Keratinocyte (primary cell): ENCODE data around the gene ZNF407. TPM values are rescaled to one million over a fixed set of nuclear protein-coding genes. Genes with fewer than 3 reads are reported as not detected.

ENCODE experiments used
- DNase-seq: peaks from one replicate; pipeline ENCODE4 v3.0.0-alpha.2; 2011; ENCODE audit warnings: low read depth, missing footprints, low spot score
- FAIRE-seq: peaks from 2 replicates; lab custom pipeline; 2011; peaks lifted over from hg19 to GRCh38; lab: Jason Lieb, UNC
- H2AFZ ChIP-seq: 2 replicates; pipeline ENCODE4 v1.6.0; 2012; ENCODE audit warnings: low read length, control low read depth, inconsistent platforms; ENCODE audit not compliant: control insufficient read depth
- H3K27ac ChIP-seq: 2 replicates; pipeline ENCODE4 v1.5.1; 2011; ENCODE audit warnings: low read length; ENCODE audit not compliant: control insufficient read depth, insufficient read depth
- H3K27me3 ChIP-seq: 3 replicates; pipeline ENCODE4 v1.6.0; 2011; ENCODE audit warnings: low read length; ENCODE audit not compliant: control insufficient read depth, insufficient read depth; ENCODE audit errors: extremely low read depth
- H3K36me3 ChIP-seq, 2 experiments: 2 replicates in 1 of 2; 3 replicates in 1 of 2; pipeline ENCODE4 v1.5.1; 2011; ENCODE audit warnings: low read length in 2 of 2, mild to moderate bottlenecking in 1 of 2; ENCODE audit not compliant: control insufficient read depth in 2 of 2, insufficient read depth in 2 of 2; ENCODE audit errors: extremely low read depth in 1 of 2
- H3K4me1 ChIP-seq: 3 replicates; pipeline ENCODE4 v1.5.1; 2011; ENCODE audit warnings: low read length; ENCODE audit not compliant: control insufficient read depth, insufficient read depth; ENCODE audit errors: extremely low read depth
- H3K4me2 ChIP-seq: 3 replicates; pipeline ENCODE4 v1.6.0; 2011; ENCODE audit warnings: low read depth, low read length; ENCODE audit not compliant: control insufficient read depth, insufficient read depth; ENCODE audit errors: extremely low read depth
- H3K4me3 ChIP-seq, 3 experiments: fragments of 200-600 bp in 1 of 3; sonication (generic) in 1 of 3; 2 replicates in 2 of 3; 3 replicates in 1 of 3; pipeline ENCODE4 v1.5.1; 2011 to 2016; ENCODE audit warnings: low read length in 3 of 3, mild to moderate bottlenecking in 3 of 3, control low read depth in 2 of 3, inconsistent platforms in 1 of 3, low read depth in 1 of 3, mixed read lengths in 1 of 3, mixed run types in 1 of 3, moderate library complexity in 1 of 3; ENCODE audit not compliant: control insufficient read depth in 2 of 3, insufficient read depth in 2 of 3; ENCODE audit errors: extremely low read depth in 1 of 3
- H3K79me2 ChIP-seq: 2 replicates; pipeline ENCODE4 v1.6.0; 2012; ENCODE audit warnings: low read length; ENCODE audit not compliant: control insufficient read depth, insufficient read depth
- H3K9ac ChIP-seq: 3 replicates; pipeline ENCODE4 v1.6.0; 2011; ENCODE audit warnings: low read length; ENCODE audit not compliant: control insufficient read depth, insufficient read depth; ENCODE audit errors: extremely low read depth
- H3K9me1 ChIP-seq: 3 replicates; pipeline ENCODE4 v1.6.0; 2011; ENCODE audit warnings: low read length; ENCODE audit not compliant: control insufficient read depth, insufficient read depth; ENCODE audit errors: extremely low read depth
- H3K9me3 ChIP-seq: 2 replicates; pipeline ENCODE4 v1.5.1; 2012; ENCODE audit warnings: low read depth, low read length; ENCODE audit not compliant: control insufficient read depth
- H4K20me1 ChIP-seq: 3 replicates; pipeline ENCODE4 v1.6.0; 2011; ENCODE audit warnings: low read length; ENCODE audit not compliant: control insufficient read depth, insufficient read depth; ENCODE audit errors: extremely low read depth
- EZH2 ChIP-seq: IDR thresholded peaks from one replicate; pipeline ENCODE4 v1.6.1; 2012; ENCODE audit warnings: inconsistent platforms, mild to moderate bottlenecking, low read length, moderate library complexity
- dilution Hi-C: fragments of 300-500 bp; cut with MboI; formaldehyde crosslinking; loops from one replicate; pipeline ENCODE4 v1.7.0; 2020; ENCODE audit warnings: low sequenced_read_pairs; ENCODE audit not compliant: extremely low pct_ligation_motif_present
- polyA plus RNA-seq, 5 experiments: library from polyadenylated mRNA; depleted of rRNA in 3 of 5; stranded (reverse) in 3 of 5; stranded (forward) in 1 of 5; unstranded in 1 of 5; fragments of >200 nt; gene quantifications; 1 replicate in 1 of 5; 2 replicates in 3 of 5; 3 replicates in 1 of 5; pipeline versions ENCODE4 v1.2.1 to v1.2.3, GENCODE V29; 2011 to 2012; ENCODE audit warnings: missing spikeins in 2 of 5, low read depth in 1 of 5, low replicate concordance in 1 of 5
- TF ChIP-seq, protein P1 (sequence below), 3 experiments: IDR thresholded peaks in 1 of 3; conservative IDR thresholded peaks in 1 of 3; optimal IDR thresholded peaks in 1 of 3; 2 replicates in 2 of 3; 3 replicates in 1 of 3; pipeline versions ENCODE3 to v1.5.1; 2011; ENCODE audit warnings: low read length in 3 of 3, mild to moderate bottlenecking in 3 of 3, moderate library complexity in 2 of 3, control low read depth in 1 of 3, inconsistent platforms in 1 of 3; ENCODE audit not compliant: insufficient read depth in 2 of 3; ENCODE audit errors: extremely low read depth in 1 of 3

Gene ZNF407
- polyA plus RNA-seq, 1 donor (not counting 4 experiments of a cell fraction or from before 2014, with no cell fraction given), result 3.8 TPM

DNA sequence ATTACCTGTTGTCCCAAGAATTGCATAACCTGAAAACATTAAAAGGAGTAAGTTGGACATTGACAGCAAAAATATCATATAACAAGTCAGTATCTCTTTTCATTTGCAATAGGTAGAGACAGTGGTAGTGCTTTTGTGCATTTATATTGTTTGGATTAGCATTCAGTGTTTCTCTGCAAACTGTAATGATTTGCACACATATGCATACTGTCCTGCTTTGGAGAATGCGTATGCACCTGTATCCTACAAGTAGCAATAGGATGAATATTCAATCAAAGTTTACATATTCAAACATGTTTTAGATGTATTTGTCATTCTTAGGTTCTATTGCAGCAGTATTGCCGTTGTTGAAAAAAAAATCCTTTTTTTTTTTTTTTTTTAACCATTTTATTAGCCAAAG lies 201.9 kb downstream of the ZNF407 start:
- H3K27me3 ChIP-seq, result no peaks in the 10 kb centered on the region
- no peak for DNase-seq
- TF ChIP-seq EZH2, result no peak
- TF ChIP-seq, protein P1, sequence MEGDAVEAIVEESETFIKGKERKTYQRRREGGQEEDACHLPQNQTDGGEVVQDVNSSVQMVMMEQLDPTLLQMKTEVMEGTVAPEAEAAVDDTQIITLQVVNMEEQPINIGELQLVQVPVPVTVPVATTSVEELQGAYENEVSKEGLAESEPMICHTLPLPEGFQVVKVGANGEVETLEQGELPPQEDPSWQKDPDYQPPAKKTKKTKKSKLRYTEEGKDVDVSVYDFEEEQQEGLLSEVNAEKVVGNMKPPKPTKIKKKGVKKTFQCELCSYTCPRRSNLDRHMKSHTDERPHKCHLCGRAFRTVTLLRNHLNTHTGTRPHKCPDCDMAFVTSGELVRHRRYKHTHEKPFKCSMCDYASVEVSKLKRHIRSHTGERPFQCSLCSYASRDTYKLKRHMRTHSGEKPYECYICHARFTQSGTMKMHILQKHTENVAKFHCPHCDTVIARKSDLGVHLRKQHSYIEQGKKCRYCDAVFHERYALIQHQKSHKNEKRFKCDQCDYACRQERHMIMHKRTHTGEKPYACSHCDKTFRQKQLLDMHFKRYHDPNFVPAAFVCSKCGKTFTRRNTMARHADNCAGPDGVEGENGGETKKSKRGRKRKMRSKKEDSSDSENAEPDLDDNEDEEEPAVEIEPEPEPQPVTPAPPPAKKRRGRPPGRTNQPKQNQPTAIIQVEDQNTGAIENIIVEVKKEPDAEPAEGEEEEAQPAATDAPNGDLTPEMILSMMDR (optimal IDR thresholded peaks at IDR 0.05 in 1 of 3, IDR thresholded peaks at IDR 0.05 in 1 of 3, conservative IDR thresholded peaks at IDR 0.05 in 1 of 3; ENCODE audit: extremely low read depth in 1 of 3, insufficient read depth in 2 of 3, low read length in 3 of 3), result no peak
- no peaks in the 10 kb centered on the region for H4K20me1 ChIP-seq
- no peaks in the 10 kb centered on the region for H3K9me1 ChIP-seq
- no peaks in the 10 kb centered on the region for H3K36me3 ChIP-seq
- dilution Hi-C loops, result no loop called here
- no peak overlapping the region for H3K4me3 ChIP-seq
- H3K9me3 ChIP-seq, result no peaks in the 10 kb centered on the region
- H3K9ac ChIP-seq, result no peak overlapping the region
- no peak for FAIRE-seq
- no peaks in the 10 kb centered on the region for H3K79me2 ChIP-seq
- no peak overlapping the region for H3K27ac ChIP-seq
- no peak overlapping the region for H2AFZ ChIP-seq
- no peak overlapping the region for H3K4me2 ChIP-seq
- peaks cover 20% of the 10 kb centered on the region for H3K4me1 ChIP-seq

DNA sequence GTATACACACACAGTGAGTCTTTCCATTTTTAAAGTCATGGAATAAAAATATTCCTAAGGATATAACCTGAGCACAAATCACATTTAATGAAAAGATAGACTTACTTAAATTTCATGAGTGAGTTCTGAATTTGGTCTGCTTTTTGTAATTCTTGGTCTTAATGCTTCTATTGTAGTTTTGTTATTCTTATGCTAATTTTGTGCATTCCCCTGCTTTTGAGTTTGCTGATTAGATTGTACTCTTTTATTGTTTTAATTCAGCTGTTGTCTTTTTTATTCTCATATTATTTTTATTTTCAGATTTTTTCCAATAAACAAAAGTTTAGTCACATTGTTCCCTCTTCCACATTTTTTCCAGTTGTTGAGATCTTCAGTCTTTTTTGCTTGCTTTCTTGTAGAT lies 202.4 kb downstream of the ZNF407 start:
- no peak for FAIRE-seq
- no peaks in the 10 kb centered on the region for H3K79me2 ChIP-seq
- TF ChIP-seq, protein P1 (optimal IDR thresholded peaks at IDR 0.05 in 1 of 3, IDR thresholded peaks at IDR 0.05 in 1 of 3, conservative IDR thresholded peaks at IDR 0.05 in 1 of 3; ENCODE audit: extremely low read depth in 1 of 3, insufficient read depth in 2 of 3, low read length in 3 of 3), result no peak
- no peak for TF ChIP-seq EZH2
- H3K36me3 ChIP-seq, result no peaks in the 10 kb centered on the region
- no peaks in the 10 kb centered on the region for H3K9me1 ChIP-seq
- H3K4me1 ChIP-seq, result peaks cover 25% of the 10 kb centered on the region
- H4K20me1 ChIP-seq, result no peaks in the 10 kb centered on the region
- H3K4me3 ChIP-seq, result no peak overlapping the region
- H3K4me2 ChIP-seq, result no peak overlapping the region
- H3K9me3 ChIP-seq, result no peaks in the 10 kb centered on the region
- H2AFZ ChIP-seq, result no peak overlapping the region
- no peaks in the 10 kb centered on the region for H3K27me3 ChIP-seq
- dilution Hi-C loops, result no loop called here
- no peak for DNase-seq
- H3K27ac ChIP-seq, result no peak overlapping the region
- H3K9ac ChIP-seq, result no peak overlapping the region
